Right lobe of liver (tissue), 6 donors: ENCODE measurements around the gene PHC1. TPM values are rescaled to one million over a fixed set of nuclear protein-coding genes. Genes with fewer than 3 reads are reported as not detected.

Experiments used
- ATAC-seq, 4 donors: fragments of 200-7000 bp; cut with Tn5 transposase; one replicate each; pipeline ENCODE4 v1.9.1; 2020; ENCODE audit warnings: mild to moderate bottlenecking in 4 of 4, moderate library complexity in 4 of 4
- DNase-seq, 3 donors: peaks; one replicate each; pipeline ENCODE4 v3.0.0-alpha.2; 2020
- H3K27ac ChIP-seq, 3 donors: fragments of 200-600 bp; one replicate each; pipeline ENCODE4 v1.8.0; 2022
- H3K27me3 ChIP-seq, 2 donors: fragments of 200-600 bp; one replicate each; pipeline ENCODE4 v1.8.0; 2022
- H3K36me3 ChIP-seq, 4 donors: fragments of 200-600 bp; sonication (generic) in 1 of 4; one replicate each; pipeline versions ENCODE4 v1.5.1 to v1.8.0; 2017 to 2022; ENCODE audit warnings: control low read depth in 1 of 4
- H3K4me1 ChIP-seq, 4 donors: fragments of 200-600 bp; sonication (generic) in 1 of 4; one replicate each; pipeline versions ENCODE4 v1.5.1 to v1.8.0; 2017 to 2022; ENCODE audit warnings: control low read depth in 1 of 4
- H3K4me3 ChIP-seq, 3 donors: fragments of 200-600 bp; one replicate each; pipeline ENCODE4 v1.8.0; 2022
- H3K9me3 ChIP-seq, 4 donors: fragments of 200-600 bp; sonication (generic) in 1 of 4; one replicate each; pipeline versions ENCODE4 v1.5.1 to v1.8.0; 2017 to 2022; ENCODE audit warnings: control low read depth in 1 of 4
- CTCF ChIP-seq, 4 donors: fragments of 200-600 bp in 3 of 4; fragments of 450-650 bp in 1 of 4; IDR thresholded peaks; one replicate each; pipeline versions ENCODE4 v1.5.1 to v1.8.0; 2016 to 2022; ENCODE audit warnings: antibody characterized with exemption in 4 of 4, mild to moderate bottlenecking in 2 of 4
- POLR2A ChIP-seq: fragments of 450-650 bp; IDR thresholded peaks from one replicate; pipeline ENCODE4 v1.6.1; 2017; ENCODE audit warnings: antibody characterized with exemption, mild to moderate bottlenecking
- WGBS: methylation state at CpG from one replicate; pipeline ENCODE4 v1.1.6; 2018; ENCODE audit warnings: low coverage, low lambda C conversion rate; ENCODE audit not compliant: insufficient coverage; ENCODE audit errors: missing lambda C conversion rate; 5-methylcytosine and 5-hydroxymethylcytosine counted together
- intact Hi-C, 2 donors: fragments of 100-400 bp; cut with DNase I; formaldehyde crosslinking; loops; one replicate each; pipeline versions ENCODE4 v1.11.2 to v1.14.1; 2022
- total RNA-seq, 6 experiments: library from RNA; depleted of rRNA in 2 of 6; stranded (reverse); fragments of >200 nt in 2 of 6; fragmentation: NEBNext Ultra II Directional in 3 of 6; extraction: Animal tissue kit (Norgen Biotek cat#: 25700) in 3 of 6; gene quantifications; one replicate each; pipeline versions ENCODE4 v1.1.0 to v1.2.4, GENCODE V29; 2016 to 2023
- donor health status: DM: no; HTN: yes; CAD: no.
- donor health status: DM: no; HTN: no; CAD: no.
- donor health status: DM: no; HTN: no; CAD: no.
- donor health status: DM: no; HTN: yes; CAD: no.
- donor health status: DM: no; HTN: yes; CAD: no.

Gene PHC1
- total RNA-seq, 6 experiments from 2014 or later = 3.3 to 15.0 (median 7.4) TPM

DNA sequence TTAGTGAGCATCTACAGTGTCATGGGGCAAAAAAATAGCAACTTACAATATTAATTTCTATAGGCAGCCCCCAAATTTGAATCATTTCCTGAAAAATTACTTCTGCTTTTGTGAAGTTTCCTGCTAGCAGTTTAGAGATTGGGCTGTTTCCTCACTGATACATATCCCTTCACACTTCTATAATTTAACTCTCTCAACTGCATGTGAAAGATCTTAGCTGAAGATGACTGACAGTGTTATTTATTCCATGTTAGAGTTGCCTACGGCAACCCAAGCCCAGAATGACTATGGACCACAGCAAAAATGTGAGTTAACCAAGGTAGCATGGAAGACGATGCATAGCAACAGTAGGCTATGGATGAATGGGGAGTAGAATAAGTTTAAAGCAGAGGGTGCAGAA is 75.1 kb downstream of the PHC1 start, which contains the start of gene KLRG1:
Gene KLRG1, plus strand, starts transcription at position 134 of the 400 bp plus-strand sequence. Its CDS starts 90 bp downstream, at position 224.
- no peaks in the 10 kb centered on the region for H3K36me3 ChIP-seq
- H3K27me3 ChIP-seq = no peaks in the 10 kb centered on the region
- peak in 1 of 4 donors; percentile 28 for ATAC-seq
- TF ChIP-seq POLR2A = no peak
- no peak for TF ChIP-seq CTCF (IDR thresholded peaks at IDR 0.05)
- 40% methylated on average over 2 of the region's 2 CpGs for WGBS
- no peak for DNase-seq
- H3K9me3 ChIP-seq = no peaks in the 10 kb centered on the region
- H3K4me3 ChIP-seq = no peak within 1 kb of the TSS
- H3K4me1 ChIP-seq = no peaks in the 10 kb centered on the region
- intact Hi-C loops = no loop called here
- no peak within 1 kb of the TSS for H3K27ac ChIP-seq

Other genes with a start within 250 kb of the PHC1 start
- 1 to 10 TPM; 1.3 to 4.7 (median 2.6) TPM for gene RIMKLB, start 216.5 kb upstream of the PHC1 start, total RNA-seq
- under 1 TPM in 1 of 6 experiments, not detected in 5; 0.07 TPM for gene A2ML1, start 91.9 kb upstream of the PHC1 start, total RNA-seq
- gene M6PR, start 35.1 kb downstream of the PHC1 start, total RNA-seq = 10 to 100 TPM; 45.5 to 82.2 (median 69.1) TPM
- gene KLRG1, start 75.0 kb downstream of the PHC1 start, total RNA-seq = 1 to 10 TPM; 1.3 to 2.7 (median 1.6) TPM
- 1,000 to 10,000 TPM in 5 of 6 experiments, 100 to 1,000 TPM in 1; 978 to 3,352 (median 2,507) TPM for gene A2M, start 201.4 kb downstream of the PHC1 start, total RNA-seq